H1 (cell line): ENCODE measurements around the gene YAP1. TPM values are rescaled to one million over a fixed set of nuclear protein-coding genes. Genes with fewer than 3 reads are reported as not detected.

Source experiments
- EGR1 ChIP-seq: IDR thresholded peaks from 2 replicates; pipeline ENCODE4 v1.6.1; 2011; ENCODE audit warnings: low read depth, low read length, borderline replicate concordance
- FOSL1 ChIP-seq: IDR thresholded peaks from 2 replicates; pipeline ENCODE4 v1.6.1; 2011; ENCODE audit warnings: mild to moderate bottlenecking, low read depth, low read length, moderate library complexity; ENCODE audit not compliant: insufficient read depth
- KDM5A ChIP-seq: fragments of 200-600 bp; IDR thresholded peaks from 2 replicates; pipeline ENCODE4 v1.7.1; 2012; ENCODE audit warnings: mild to moderate bottlenecking, low read length, inconsistent platforms, mixed read lengths
- MAX ChIP-seq: IDR thresholded peaks from 2 replicates; pipeline ENCODE4 v1.6.1; 2012; ENCODE audit warnings: inconsistent platforms
- POLR2AphosphoS5 ChIP-seq: IDR thresholded peaks from 2 replicates; pipeline ENCODE4 v1.6.1; 2011; ENCODE audit warnings: low read depth, low read length
- RAD21 ChIP-seq, 2 experiments: IDR thresholded peaks in 1 of 2; conservative IDR thresholded peaks in 1 of 2; 2 replicates each; pipeline ENCODE4 v1.6.1; 2011; ENCODE audit warnings: low read depth in 2 of 2, low read length in 2 of 2, improper control_type of control experiment in 1 of 2, inconsistent platforms in 1 of 2, mild to moderate bottlenecking in 1 of 2, moderate library complexity in 1 of 2
- polyA plus RNA-seq, 7 experiments: library from polyadenylated mRNA; depleted of rRNA in 3 of 7; stranded (reverse) in 5 of 7; unstranded in 2 of 7; fragments of >200 nt in 5 of 7; fragments of 200-250 nt in 2 of 7; gene quantifications; 1 replicate in 5 of 7; 2 replicates in 1 of 7; 4 replicates in 1 of 7; pipeline versions ENCODE4 v1.2.1 to v1.2.3, GENCODE V29; 2011 to 2013; ENCODE audit warnings: missing spikeins in 2 of 7, mixed read lengths in 2 of 7
- total RNA-seq: library from RNA; stranded (reverse); fragmentation: NEBNext Ultra II Directional; extraction: Animal tissue kit (Norgen Biotek cat#: 25700); gene quantifications from 2 replicates; pipeline ENCODE4 v1.2.1, GENCODE V29; 2021
- TF ChIP-seq, protein P1 (sequence below): IDR thresholded peaks from 2 replicates; pipeline ENCODE4 v1.6.1; 2012; ENCODE audit warnings: low read length, inconsistent platforms

The YAP1 gene
- total and polyA plus RNA-seq, 2 of the 8 experiments (the other 6 are each of a cell fraction or from before 2014, with no cell fraction given): 62.0 to 108 TPM

GRCh38 chr11:102239911-102240310 lies 129.7 kb downstream of the YAP1 start (continued):
- TF ChIP-seq FOSL1 (no peak), EGR1 (no peak), POLR2AphosphoS5 (no peak), RAD21 (IDR thresholded peaks at IDR 0.05 in 1 of 2, conservative IDR thresholded peaks at IDR 0.05 in 1 of 2; ENCODE audit: low read depth in 2 of 2, low read length in 2 of 2) (no peak), MAX (no peak), KDM5A (no peak)
- TF ChIP-seq, protein P1, sequence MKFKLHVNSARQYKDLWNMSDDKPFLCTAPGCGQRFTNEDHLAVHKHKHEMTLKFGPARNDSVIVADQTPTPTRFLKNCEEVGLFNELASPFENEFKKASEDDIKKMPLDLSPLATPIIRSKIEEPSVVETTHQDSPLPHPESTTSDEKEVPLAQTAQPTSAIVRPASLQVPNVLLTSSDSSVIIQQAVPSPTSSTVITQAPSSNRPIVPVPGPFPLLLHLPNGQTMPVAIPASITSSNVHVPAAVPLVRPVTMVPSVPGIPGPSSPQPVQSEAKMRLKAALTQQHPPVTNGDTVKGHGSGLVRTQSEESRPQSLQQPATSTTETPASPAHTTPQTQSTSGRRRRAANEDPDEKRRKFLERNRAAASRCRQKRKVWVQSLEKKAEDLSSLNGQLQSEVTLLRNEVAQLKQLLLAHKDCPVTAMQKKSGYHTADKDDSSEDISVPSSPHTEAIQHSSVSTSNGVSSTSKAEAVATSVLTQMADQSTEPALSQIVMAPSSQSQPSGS: no peak
